Activated naive CD4-positive, alpha-beta T cell treated with anti-CD3 and anti-CD28 coated beads, Interleukin-2, amount 50 U/mL, for 16 hours (primary cell): ENCODE results near the gene TLK1.
"Not testable (repeated sequence)": the region's sequence is repeated elsewhere in the genome, so short reads cannot be mapped to it uniquely, and the experiment has no call there.

Experiments used
- DNase-seq: peaks from one replicate; pipeline ENCODE4 v3.0.0-alpha.2; 2020

Gene TLK1

GRCh38 chr2:171141320-171141719, 19.4 kb downstream of the TLK1 start:
- no peak for DNase-seq

GRCh38 chr2:171139860-171140259, 20.8 kb downstream of the TLK1 start:
- no peak for DNase-seq

- no peak for DNase-seq
Observed at GRCh38 chr2:171136024-171136423, 24.7 kb downstream of the TLK1 start.

- no peak for DNase-seq
Observed at GRCh38 chr2:171134624-171135230, 26.0 kb downstream of the TLK1 start.

GRCh38 chr2:171132086-171132485, 28.6 kb downstream of the TLK1 start:
- no peak for DNase-seq

- DNase-seq: no peak
Observed at GRCh38 chr2:171128461-171128860, 32.2 kb downstream of the TLK1 start.

GRCh38 chr2:171124541-171124940, 36.2 kb downstream of the TLK1 start:
- DNase-seq: no peak

GRCh38 chr2:171109571-171109970, 51.1 kb downstream of the TLK1 start:
- no peak for DNase-seq

GRCh38 chr2:171109020-171109419, 51.7 kb downstream of the TLK1 start:
- no peak for DNase-seq

GRCh38 chr2:171107803-171108202, 52.9 kb downstream of the TLK1 start:
- DNase-seq: no peak

- no peak for DNase-seq
Observed at GRCh38 chr2:171104379-171104778, 56.3 kb downstream of the TLK1 start.

- DNase-seq: no peak
Observed at GRCh38 chr2:171102802-171103201, 57.9 kb downstream of the TLK1 start.

GRCh38 chr2:171100370-171100769, 60.3 kb downstream of the TLK1 start:
- no peak for DNase-seq

GRCh38 chr2:171098607-171099006, 62.1 kb downstream of the TLK1 start:
- no peak for DNase-seq

- no peak for DNase-seq
Observed at GRCh38 chr2:171095014-171095582, 65.6 kb downstream of the TLK1 start.

- not testable (repeated sequence) for DNase-seq
Observed at GRCh38 chr2:171091517-171091916, 69.2 kb downstream of the TLK1 start.

- no peak for DNase-seq
Observed at GRCh38 chr2:171089489-171089888, 71.2 kb downstream of the TLK1 start.

GRCh38 chr2:171088057-171088834, 72.4 kb downstream of the TLK1 start:
- no peak for DNase-seq

GRCh38 chr2:171087547-171087946, 73.1 kb downstream of the TLK1 start:
- DNase-seq: no peak

GRCh38 chr2:171086352-171087290, 74.1 kb downstream of the TLK1 start:
- peak; percentile 49 for DNase-seq

GRCh38 chr2:171084128-171084527, 76.6 kb downstream of the TLK1 start:
- DNase-seq: no peak

GRCh38 chr2:171083451-171083850, 77.2 kb downstream of the TLK1 start:
- no peak for DNase-seq

- peak; percentile 39 for DNase-seq
Observed at GRCh38 chr2:171081649-171082111, 79.0 kb downstream of the TLK1 start.
